HG03097 (cell line): ENCODE data around the gene FTO.

ENCODE experiments used
- ATAC-seq: cut with Tn5 transposase; IDR thresholded peaks from one replicate; pipeline ENCODE4 v1.9.1; 2021; ENCODE audit not compliant: unreplicated experiment, low FRiP score

The FTO gene

DNA sequence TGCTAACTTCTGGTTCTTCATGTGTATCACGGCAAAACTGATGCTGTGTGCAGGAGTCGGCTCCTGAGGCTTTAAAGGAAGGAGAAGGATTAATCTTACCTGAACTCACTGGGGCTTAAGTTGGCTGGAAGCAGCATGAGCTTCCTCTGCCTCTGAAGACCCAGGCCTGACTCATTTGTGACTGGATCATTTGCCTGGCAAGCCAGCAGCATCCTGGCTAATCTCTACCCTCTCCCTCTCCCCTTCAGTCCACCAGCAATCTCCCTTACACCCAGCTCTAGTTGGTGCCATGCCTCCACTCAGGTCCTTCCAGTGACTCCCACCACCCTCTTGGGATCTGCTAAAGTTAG is 432.3 kb downstream of the FTO start:
- ATAC-seq: no peak

- no peak for ATAC-seq
Observed at GRCh38 chr16:54140057-54140787, 436.3 kb downstream of the FTO start.

GRCh38 chr16:54140788-54141136 is 436.8 kb downstream of the FTO start:
- ATAC-seq: no peak

DNA sequence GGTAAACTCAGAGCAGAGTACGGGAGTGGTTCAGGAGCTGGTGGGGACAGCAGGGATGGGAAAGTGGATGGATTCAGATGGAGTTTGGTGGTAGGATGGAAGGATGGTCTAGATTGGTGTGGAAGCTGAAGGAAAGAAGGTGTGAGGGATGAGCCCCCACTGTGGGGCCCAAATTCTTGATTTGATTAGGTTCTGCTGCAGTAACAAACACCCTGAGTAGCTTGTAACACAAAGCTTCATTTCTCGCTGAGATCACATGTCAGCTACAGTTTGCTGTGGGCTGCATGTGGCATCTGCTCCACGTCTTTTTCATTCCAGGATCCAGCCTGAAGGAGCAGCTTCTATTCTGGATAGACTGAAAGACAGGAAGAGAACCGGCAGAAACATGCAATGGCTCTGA is 438.8 kb downstream of the FTO start:
- ATAC-seq: no peak

- no peak for ATAC-seq
Observed at GRCh38 chr16:54143410-54143809, 439.5 kb downstream of the FTO start.

DNA sequence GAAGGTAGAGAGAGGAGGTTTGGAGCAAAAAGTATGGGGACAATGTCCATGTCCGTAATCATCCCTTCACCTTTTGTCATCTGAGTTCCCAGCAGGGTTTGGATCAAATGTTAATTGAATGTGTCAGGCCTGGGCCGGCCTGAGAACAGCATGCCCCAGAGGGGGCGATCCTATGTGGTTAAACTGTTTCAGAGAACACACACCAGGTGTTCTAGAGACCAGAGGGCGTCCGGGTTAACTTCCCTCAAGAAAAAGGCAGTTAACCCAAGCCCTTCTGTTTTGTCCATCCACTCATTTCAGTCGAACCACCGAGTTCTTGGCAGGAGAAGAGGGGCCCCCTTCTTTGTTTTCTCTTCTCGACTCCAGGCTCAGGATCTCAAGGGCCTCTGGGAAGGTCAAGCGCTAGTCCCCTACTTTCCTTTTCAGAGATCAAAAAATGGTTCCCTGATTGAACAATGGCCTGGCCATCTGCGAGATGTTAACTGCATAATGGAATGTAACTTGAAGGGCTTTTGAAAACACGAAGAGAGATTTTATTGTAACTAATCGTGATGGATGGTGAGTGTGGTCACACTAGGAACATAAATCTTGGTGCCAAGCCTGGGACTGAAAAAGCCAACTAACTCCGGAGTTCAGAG is 440.1 kb downstream of the FTO start:
- ATAC-seq: no peak

- ATAC-seq: no peak
Observed at GRCh38 chr16:54144572-54144947, 440.6 kb downstream of the FTO start.

- ATAC-seq: no peak
Observed at GRCh38 chr16:54145881-54146280, 441.9 kb downstream of the FTO start.

DNA sequence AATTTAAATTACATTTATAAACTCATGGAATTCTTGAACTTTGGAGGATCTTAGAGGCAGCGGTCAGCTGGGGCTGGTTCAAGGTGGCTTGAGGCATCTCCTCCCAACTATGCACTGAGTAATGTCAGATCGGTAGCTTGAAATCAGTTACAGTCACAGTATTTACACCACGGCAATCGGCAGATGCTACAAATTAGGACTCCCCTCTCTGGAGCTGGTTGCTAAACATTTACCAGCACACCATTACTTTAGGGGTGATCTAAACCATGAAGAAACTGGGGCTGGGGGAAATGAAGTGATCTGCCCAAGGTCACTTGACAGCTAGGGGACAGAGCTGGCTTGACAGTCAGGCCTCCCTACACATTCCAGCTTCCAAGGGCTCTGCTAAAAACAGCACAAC is 445.0 kb downstream of the FTO start:
- ATAC-seq: no peak

- no peak for ATAC-seq
Observed at GRCh38 chr16:54150861-54151260, 446.9 kb downstream of the FTO start.

DNA sequence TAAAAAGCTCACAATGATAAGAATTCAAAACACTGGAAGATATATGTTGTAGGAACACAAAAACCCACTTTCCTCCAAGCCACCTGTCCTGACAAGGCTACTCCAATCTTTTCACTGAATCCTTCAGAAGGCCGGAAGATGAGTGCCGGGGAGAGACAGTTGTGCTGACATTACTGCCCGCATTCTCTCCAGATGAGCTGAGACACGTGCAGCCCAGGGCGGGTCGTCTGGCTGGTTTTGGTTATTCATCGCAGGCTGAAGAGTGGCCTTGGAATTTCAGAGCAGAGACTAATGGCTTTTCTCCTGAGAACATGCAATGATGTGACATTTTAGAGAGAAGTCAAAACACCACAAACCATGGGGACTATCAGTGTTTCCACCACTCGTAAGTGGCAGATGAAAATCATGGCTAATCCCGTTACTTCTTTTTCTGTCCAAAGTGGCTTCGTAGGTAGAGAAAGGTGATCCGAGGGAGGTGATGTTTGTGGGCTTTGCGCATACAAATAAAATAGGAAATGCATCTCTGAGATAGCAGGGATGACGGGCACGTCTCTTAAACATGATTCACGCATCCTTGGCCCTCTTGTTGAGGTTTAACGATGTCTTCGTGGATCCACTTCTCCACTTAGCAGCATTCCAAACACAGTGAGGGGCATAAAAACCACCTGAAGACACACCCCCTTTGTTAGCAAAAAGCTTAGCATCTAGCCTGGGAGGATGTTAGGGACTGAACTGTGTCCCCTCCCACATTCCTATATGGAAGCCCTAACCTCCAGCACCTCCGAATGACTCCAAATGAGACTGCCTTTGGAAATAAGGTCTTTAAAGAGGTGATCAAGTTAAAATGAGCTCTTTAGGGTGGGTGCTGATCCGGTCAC is 448.6 kb downstream of the FTO start:
- no peak for ATAC-seq

DNA sequence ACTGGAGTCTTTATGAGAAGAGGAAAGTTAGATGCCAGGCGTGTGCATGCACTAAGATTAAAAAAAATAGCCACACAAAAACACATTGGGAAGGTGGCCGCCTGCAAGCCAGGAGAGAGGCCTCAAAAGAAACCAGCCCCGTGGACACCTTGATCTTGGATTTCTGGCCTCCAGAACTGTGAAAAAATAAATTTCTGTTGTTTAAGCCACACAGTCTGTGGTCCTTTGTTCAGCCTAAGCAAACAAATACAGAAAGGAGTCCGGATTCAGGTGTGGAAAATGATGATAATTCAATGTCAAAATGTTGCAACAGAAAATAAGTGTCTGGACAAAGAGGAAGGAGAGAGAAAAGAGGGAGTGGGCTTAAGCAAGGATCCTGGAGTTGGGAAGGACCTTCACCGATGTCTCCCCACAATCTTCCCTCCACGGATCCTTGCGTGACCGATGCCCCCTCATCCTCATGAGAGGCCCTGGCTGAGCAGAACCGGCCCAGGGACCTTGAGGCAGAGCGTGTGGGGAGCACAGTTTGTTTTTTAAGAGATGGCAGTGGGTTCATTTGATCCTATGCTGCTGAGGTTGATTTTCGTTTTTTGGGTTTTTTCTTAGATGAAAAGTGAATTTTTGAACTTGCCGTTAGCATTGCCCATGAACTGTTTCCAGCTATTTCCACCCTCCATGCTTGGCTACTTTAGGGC is 449.4 kb downstream of the FTO start:
- no peak for ATAC-seq

- ATAC-seq: no peak
Observed at GRCh38 chr16:54156349-54156748, 452.4 kb downstream of the FTO start.

DNA sequence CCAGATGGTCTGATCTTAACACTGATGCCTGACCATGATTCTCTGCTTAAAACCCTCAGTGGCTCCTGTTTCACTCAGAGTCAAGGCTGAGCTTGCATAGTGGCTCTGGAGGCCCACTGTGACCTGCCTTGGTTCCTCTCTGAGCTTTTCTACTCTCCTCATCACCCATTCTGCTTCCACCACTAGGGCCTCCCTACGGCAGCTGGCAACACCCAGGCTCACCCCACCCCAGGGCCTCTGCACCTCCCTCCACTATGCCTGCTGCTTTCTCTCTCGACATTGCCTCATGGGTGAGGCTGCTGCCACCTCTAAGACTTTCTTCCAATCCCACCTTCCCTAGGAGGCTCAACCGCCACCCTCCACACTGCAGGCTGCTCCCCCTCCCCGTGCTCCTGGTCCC is 455.0 kb downstream of the FTO start:
- no peak for ATAC-seq

- ATAC-seq: no peak
Observed at GRCh38 chr16:54159490-54160080, 455.6 kb downstream of the FTO start.

- no peak for ATAC-seq
Observed at GRCh38 chr16:54160252-54160860, 456.4 kb downstream of the FTO start.

DNA sequence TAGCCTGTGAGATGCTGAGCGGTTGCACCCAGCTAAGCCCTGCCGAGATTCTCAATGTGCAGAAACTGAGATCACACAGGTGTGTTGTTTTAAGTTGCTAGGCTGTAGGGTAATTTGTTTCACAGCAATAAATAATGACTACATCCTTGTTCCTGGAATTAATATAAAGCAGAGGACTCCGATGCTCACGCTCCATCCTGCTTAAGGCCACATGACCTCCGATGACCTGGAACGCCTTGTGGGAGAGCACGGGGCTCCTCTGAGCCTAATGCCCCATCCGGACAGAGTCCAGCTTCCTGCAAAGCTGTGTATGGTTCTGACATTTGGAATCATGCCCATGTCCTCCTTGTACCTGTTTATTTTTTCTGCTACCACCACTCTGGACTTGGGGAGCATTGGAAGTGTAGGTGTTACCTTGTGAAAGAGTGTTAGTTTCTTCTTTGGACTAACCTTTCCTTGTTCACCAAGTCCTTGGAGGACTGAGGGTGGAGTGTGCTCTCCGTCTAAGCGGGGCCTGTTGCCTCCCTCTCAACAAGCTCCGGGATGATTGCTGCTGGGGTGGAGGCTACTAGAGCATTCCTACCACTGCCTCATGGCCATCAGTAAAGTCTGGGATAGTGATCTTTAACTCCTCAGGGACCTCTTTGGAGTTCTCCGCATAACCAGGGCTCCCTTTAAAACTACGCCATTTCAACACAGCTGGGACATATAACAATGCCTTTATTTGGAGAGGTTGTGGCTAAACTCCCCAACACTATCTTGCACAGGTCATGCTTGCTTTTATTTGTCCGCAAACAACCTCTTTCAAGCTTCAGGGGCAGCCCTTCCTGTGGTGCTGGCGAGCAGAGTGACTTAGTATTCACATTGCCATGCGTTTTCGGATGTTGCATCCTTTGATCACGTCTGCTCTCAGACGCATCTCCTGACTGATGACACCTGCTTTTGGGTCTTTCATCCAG is 457.3 kb downstream of the FTO start:
- no peak for ATAC-seq

DNA sequence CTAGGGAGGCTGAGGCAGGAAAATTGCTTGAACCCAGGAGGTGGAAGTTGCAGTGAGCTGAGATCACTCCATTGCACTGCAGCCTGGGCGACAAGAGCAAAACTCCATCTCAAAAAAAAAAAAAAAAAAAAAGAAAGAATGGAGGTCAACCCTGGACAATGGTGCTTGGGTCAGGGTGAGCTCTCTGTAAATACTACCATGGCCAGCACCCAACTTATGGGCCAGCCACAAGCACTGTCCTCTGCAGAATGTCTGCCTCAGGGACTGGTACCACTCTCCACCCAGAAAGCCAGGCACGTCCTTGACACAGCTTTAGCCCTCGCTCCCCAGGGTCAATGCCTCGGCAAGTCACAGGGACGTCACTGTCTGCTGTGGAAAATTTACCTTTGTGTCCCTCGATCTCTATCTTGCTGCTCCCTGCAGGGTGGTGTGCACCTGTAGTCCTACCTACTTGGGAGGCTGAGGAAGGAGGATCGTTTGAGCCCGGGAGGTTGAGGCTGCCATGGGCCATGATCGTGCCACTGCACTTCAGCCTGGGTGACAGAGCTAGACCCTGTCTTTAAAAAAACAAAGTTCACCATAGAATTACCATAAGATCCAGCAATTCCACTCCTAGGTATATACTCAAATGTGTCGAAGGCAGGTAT is 459.4 kb downstream of the FTO start:
- ATAC-seq: no peak

DNA sequence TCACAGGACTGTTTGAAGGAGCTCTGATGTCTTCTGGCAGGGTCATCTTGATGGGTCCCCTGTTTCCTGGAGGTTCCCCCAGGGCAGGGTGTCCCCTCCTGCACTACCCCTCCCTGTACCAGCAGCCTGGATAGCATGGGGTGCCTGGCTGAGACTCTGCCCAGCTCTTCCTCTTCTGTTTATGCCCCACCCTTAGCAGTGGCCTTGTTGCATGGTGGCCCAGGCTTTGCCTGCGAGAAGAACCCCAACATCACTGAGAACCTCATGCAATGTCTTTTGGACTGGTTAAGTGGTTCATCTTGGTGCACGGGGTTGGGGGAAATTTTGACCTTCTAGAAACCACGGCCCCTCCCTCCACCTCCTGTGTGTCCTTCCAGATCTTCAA is 460.8 kb downstream of the FTO start:
- no peak for ATAC-seq
